Peyer's patch (tissue), 4 donors: ENCODE data around the gene EIF2B1.

Experiments
- CTCF ChIP-seq, 6 experiments: fragments of 450-650 bp in 4 of 6; fragments of 200-600 bp in 2 of 6; sonication (generic) in 1 of 6; IDR thresholded peaks; one replicate each; pipeline ENCODE4 v1.5.1; 2017 to 2019; ENCODE audit warnings: antibody characterized with exemption in 6 of 6, mild to moderate bottlenecking in 3 of 6, moderate library complexity in 1 of 6
- POLR2A ChIP-seq, 2 donors: fragments of 450-650 bp; IDR thresholded peaks; one replicate each; pipeline ENCODE4 v1.5.1; 2017; ENCODE audit warnings: antibody characterized with exemption in 2 of 2, mild to moderate bottlenecking in 2 of 2, moderate library complexity in 2 of 2

DNA sequence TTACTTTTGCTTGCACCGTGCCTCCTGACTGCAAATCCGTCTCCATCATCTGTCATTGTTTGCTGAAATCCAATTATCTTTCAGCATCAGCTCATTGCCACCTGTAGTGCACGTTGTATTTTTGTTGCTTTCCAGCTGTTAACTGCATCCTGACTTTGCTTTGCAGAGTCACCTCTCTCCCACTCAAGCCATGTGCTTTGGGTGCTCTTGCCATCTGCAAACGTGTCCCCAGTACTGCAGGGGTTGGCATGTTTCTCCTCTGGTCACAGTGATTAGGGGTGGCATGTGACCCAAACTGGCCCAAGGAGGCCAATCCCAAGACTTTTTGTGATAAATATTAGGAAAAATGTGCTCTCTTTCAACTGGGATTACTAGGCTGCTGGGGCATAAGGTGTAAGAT lies 59.6 kb downstream of the EIF2B1 start:
- no peak for TF ChIP-seq CTCF (IDR thresholded peaks at IDR 0.05)
- TF ChIP-seq POLR2A (IDR thresholded peaks at IDR 0.05), result no peak
